Endothelial cell of umbilical vein (primary cell): ENCODE results near the gene KLHL42. TPM values are rescaled to one million over a fixed set of nuclear protein-coding genes. Genes with fewer than 3 reads are reported as not detected.

ENCODE experiments used
- BruUV-seq: library from RNA; stranded (reverse); fragments of 400-500 nt; replicated peaks from 2 replicates; lab custom pipeline; 2021; lab: Mats Ljungman, UMichigan
- CTCF ChIA-PET: fragments of 300-600, 350-600 bp; sonication (Branson Sonifier 250); formaldehyde crosslinking; loops from one replicate; lab custom pipeline; 2021; ENCODE audit warnings: antibody characterized with exemption, inconsistent platforms; lab: Charles Lee
- POLR2A ChIA-PET: fragments of 300-600, 350-600 bp; sonication (Branson Sonifier 250); formaldehyde crosslinking; loops from one replicate; lab custom pipeline; 2021; ENCODE audit warnings: antibody characterized with exemption, inconsistent platforms; lab: Charles Lee
- DNase-seq: peaks from one replicate; pipeline ENCODE4 v3.0.0-alpha.2; 2011; ENCODE audit warnings: low read depth, low spot score
- FAIRE-seq: peaks from 2 replicates; lab custom pipeline; 2011; peaks lifted over from hg19 to GRCh38; lab: Jason Lieb, UNC
- H2AFZ ChIP-seq: 2 replicates; pipeline ENCODE4 v1.6.0; 2012; ENCODE audit warnings: low read depth, low read length, control low read depth, inconsistent platforms
- H3K27ac ChIP-seq: 2 replicates; pipeline ENCODE4 v1.5.1; 2011; ENCODE audit warnings: low read depth, mild to moderate bottlenecking, control low read depth, low read length, moderate library complexity; ENCODE audit not compliant: insufficient read depth
- H3K27me3 ChIP-seq, 2 experiments: 2 replicates each; pipeline versions ENCODE4 v1.6.0 to v1.6.1; 2011; ENCODE audit warnings: low read length in 2 of 2, mixed read lengths in 1 of 2; ENCODE audit not compliant: control insufficient read depth in 2 of 2, insufficient read depth in 2 of 2
- H3K36me3 ChIP-seq, 2 experiments: 2 replicates in 1 of 2; 3 replicates in 1 of 2; pipeline ENCODE4 v1.5.1; 2011; ENCODE audit warnings: low read length in 2 of 2, mild to moderate bottlenecking in 1 of 2, moderate library complexity in 1 of 2; ENCODE audit not compliant: control insufficient read depth in 2 of 2, insufficient read depth in 2 of 2; ENCODE audit errors: extremely low read depth in 1 of 2
- H3K4me1 ChIP-seq: 3 replicates; pipeline ENCODE4 v1.5.1; 2011; ENCODE audit warnings: mild to moderate bottlenecking, low read length; ENCODE audit not compliant: control insufficient read depth, insufficient read depth; ENCODE audit errors: extremely low read depth
- H3K4me2 ChIP-seq: 2 replicates; pipeline ENCODE4 v1.6.1; 2011; ENCODE audit warnings: low read length, control low read depth, mixed read lengths; ENCODE audit not compliant: insufficient read depth
- H3K4me3 ChIP-seq, 3 experiments: fragments of 200-600 bp in 1 of 3; sonication (generic), shearing (Covaris generic) in 1 of 3; replicated peaks in 1 of 3; 2 replicates each; pipeline ENCODE4 v1.5.1; 2011 to 2016; ENCODE audit warnings: control low read depth in 3 of 3, low read length in 3 of 3, mild to moderate bottlenecking in 2 of 3, inconsistent platforms in 1 of 3, low read depth in 1 of 3, moderate library complexity in 1 of 3; ENCODE audit not compliant: insufficient read depth in 1 of 3
- H3K79me2 ChIP-seq: 2 replicates; pipeline ENCODE4 v1.6.0; 2012; ENCODE audit warnings: low read length, inconsistent platforms; ENCODE audit not compliant: control insufficient read depth, insufficient read depth
- H3K9ac ChIP-seq: replicated peaks from 2 replicates; pipeline ENCODE3; 2011; ENCODE audit warnings: low read length, control low read depth; ENCODE audit not compliant: insufficient read depth; ENCODE audit errors: extremely low read depth
- H3K9me1 ChIP-seq: replicated peaks from 3 replicates; pipeline ENCODE4 v1.6.0; 2011; ENCODE audit warnings: mild to moderate bottlenecking, low read length; ENCODE audit not compliant: control insufficient read depth, insufficient read depth; ENCODE audit errors: extremely low read depth
- H3K9me3 ChIP-seq: replicated peaks from 2 replicates; pipeline ENCODE4 v1.5.1; 2012; ENCODE audit warnings: low read length, inconsistent platforms; ENCODE audit not compliant: control insufficient read depth, insufficient read depth
- H4K20me1 ChIP-seq: replicated peaks from 2 replicates; pipeline ENCODE3; 2011; ENCODE audit warnings: mild to moderate bottlenecking, low read length; ENCODE audit not compliant: control insufficient read depth, insufficient read depth; ENCODE audit errors: extremely low read depth
- CTCF ChIP-seq, 2 donors: IDR thresholded peaks; 1 replicate in 1 of 2; 2 replicates in 1 of 2; pipeline ENCODE4 v1.5.1; 2011; ENCODE audit warnings: low read length in 2 of 2, mild to moderate bottlenecking in 2 of 2, moderate library complexity in 2 of 2, control low read depth in 1 of 2, inconsistent platforms in 1 of 2, low read depth in 1 of 2; ENCODE audit not compliant: insufficient read depth in 1 of 2; ENCODE audit errors: extremely low read depth in 1 of 2
- EZH2 ChIP-seq: IDR thresholded peaks from 2 replicates; pipeline ENCODE4 v1.6.1; 2012; ENCODE audit warnings: borderline replicate concordance, low read depth, mild to moderate bottlenecking, moderate library complexity, low read length, inconsistent platforms; ENCODE audit not compliant: severe bottlenecking
- FOS ChIP-seq: IDR thresholded peaks from 2 replicates; pipeline ENCODE4 v1.6.1; 2011; ENCODE audit warnings: mild to moderate bottlenecking, low read length, moderate library complexity, borderline replicate concordance; ENCODE audit not compliant: insufficient read depth
- GATA2 ChIP-seq: IDR thresholded peaks from 2 replicates; pipeline ENCODE4 v1.7.0; 2011; ENCODE audit warnings: low read depth, mild to moderate bottlenecking, moderate library complexity, mixed read lengths, low read length; ENCODE audit not compliant: insufficient read length, insufficient read depth
- JUN ChIP-seq: IDR thresholded peaks from 2 replicates; pipeline ENCODE4 v1.6.1; 2011; ENCODE audit warnings: borderline replicate concordance, low read depth; ENCODE audit not compliant: insufficient read length, insufficient read depth
- MAX ChIP-seq: IDR thresholded peaks from 2 replicates; pipeline ENCODE4 v1.6.1; 2011; ENCODE audit not compliant: insufficient read depth, insufficient read length
- MYC ChIP-seq: IDR thresholded peaks from one replicate; pipeline ENCODE4 v1.6.1; 2011; ENCODE audit warnings: mild to moderate bottlenecking, low read depth, low read length
- POLR2A ChIP-seq: IDR thresholded peaks from 2 replicates; pipeline ENCODE4 v1.6.1; 2012; ENCODE audit warnings: low read depth, mild to moderate bottlenecking, control low read depth, low read length
- POLR2AphosphoS5 ChIP-seq: IDR thresholded peaks from 2 replicates; pipeline ENCODE4 v1.6.1; 2012; ENCODE audit warnings: low read depth, mild to moderate bottlenecking, control low read depth, low read length, moderate library complexity; ENCODE audit not compliant: insufficient read depth
- dilution Hi-C: fragments of 300-500 bp; cut with MboI; formaldehyde crosslinking; loops from one replicate; pipeline ENCODE4 v1.15.0; 2019; ENCODE audit warnings: low sequenced_read_pairs; ENCODE audit not compliant: extremely low pct_ligation_motif_present
- intact Hi-C: fragments of 100-400 bp; cut with micrococcal nuclease; formaldehyde crosslinking; loops from one replicate; pipeline ENCODE4 v1.10.0; 2022
- polyA plus RNA-seq, 4 experiments: library from polyadenylated mRNA; depleted of rRNA in 3 of 4; stranded (reverse) in 3 of 4; unstranded in 1 of 4; fragments of >200 nt; gene quantifications; 2 replicates each; pipeline versions ENCODE4 v1.2.1 to v1.2.3, GENCODE V29; 2011 to 2012; ENCODE audit warnings: missing spikeins in 1 of 4
- total RNA-seq: library from RNA; stranded (reverse); gene quantifications from 2 replicates; pipeline ENCODE4 v1.2.3, GENCODE V29; 2021

The KLHL42 gene
- total and polyA plus RNA-seq, 2 donors (not counting 3 experiments of a cell fraction or from before 2014, with no cell fraction given), result 20.1 to 36.2 TPM

GRCh38 chr12:27826076-27826475 is 46.0 kb downstream of the KLHL42 start:
- ChIA-PET CTCF (no interaction called here), POLR2A (interaction anchor here (0.6 kb wide), 1 partner anchor 112 kb away, joined by 6 read pairs; no protein-coding TSS in a partner anchor)
- DNase-seq (no peak), FAIRE-seq (no peak)
- Histone ChIP-seq H3K27me3 (no peaks in the 10 kb centered on the region), H3K4me2 (no peak overlapping the region), H3K4me3 (no peak overlapping the region), H3K4me1 (peaks cover 18% of the 10 kb centered on the region), H3K27ac (no peak overlapping the region), H3K9me1 (no peaks in the 10 kb centered on the region), H2AFZ (no peak overlapping the region), H4K20me1 (no peaks in the 10 kb centered on the region), H3K36me3 (no peaks in the 10 kb centered on the region), H3K79me2 (no peaks in the 10 kb centered on the region), H3K9ac (no peak overlapping the region), H3K9me3 (no peaks in the 10 kb centered on the region)
- dilution Hi-C loops (no loop called here), intact Hi-C loops (loop anchor here (10.0 kb wide), 1 partner anchor 1049 kb away; no protein-coding TSS in a partner anchor)
- BruUV-seq, result no TSS peak
- TF ChIP-seq JUN (no peak), POLR2AphosphoS5 (no peak), EZH2 (no peak), GATA2 (no peak), MYC (no peak), MAX (no peak), CTCF (IDR thresholded peaks at IDR 0.05; ENCODE audit: extremely low read depth in 1 of 2, insufficient read depth in 1 of 2, low read depth in 1 of 2, low read length in 2 of 2) (no peak), FOS (no peak), POLR2A (no peak)
